Psoas muscle (tissue), 8 donors: Measurements from ENCODE around the gene DNHD1. TPM values are rescaled to one million over a fixed set of nuclear protein-coding genes. Genes with fewer than 3 reads are reported as not detected.

Experiments
- ATAC-seq, 4 donors: fragments of 200-7000 bp; cut with Tn5 transposase; one replicate each; pipeline ENCODE4 v1.9.1; 2020; ENCODE audit warnings: moderate library complexity in 3 of 4, mild to moderate bottlenecking in 2 of 4
- DNase-seq, 2 donors: peaks; one replicate each; pipeline ENCODE4 v3.0.0-alpha.2; 2020
- H3K27ac ChIP-seq: fragments of 200-600 bp; one replicate; pipeline ENCODE4 v1.8.0; 2022
- H3K27me3 ChIP-seq, 3 donors: fragments of 200-600 bp in 1 of 3; one replicate each; pipeline versions ENCODE4 v1.6.1 to v1.8.0; 2013 to 2022; ENCODE audit warnings: low read length in 2 of 3, mild to moderate bottlenecking in 2 of 3, moderate library complexity in 1 of 3; ENCODE audit not compliant: insufficient read depth in 3 of 3
- H3K36me3 ChIP-seq, 2 donors: fragments of 200-600 bp in 1 of 2; one replicate each; pipeline versions ENCODE4 v1.6.1 to v1.8.0; 2013 to 2022; ENCODE audit warnings: low read depth in 1 of 2, mild to moderate bottlenecking in 1 of 2, moderate library complexity in 1 of 2; ENCODE audit not compliant: insufficient read depth in 1 of 2
- H3K4me1 ChIP-seq: fragments of 200-600 bp; one replicate; pipeline ENCODE4 v1.8.0; 2022
- H3K4me3 ChIP-seq: fragments of 200-600 bp; one replicate; pipeline ENCODE4 v1.8.0; 2022; ENCODE audit warnings: mild to moderate bottlenecking
- H3K9me3 ChIP-seq: fragments of 200-600 bp; one replicate; pipeline ENCODE4 v1.8.0; 2022
- WGBS, 3 donors: extraction: QIAGEN DNeasy Blood & Tissue Kit; methylation state at CpG; one replicate each; pipeline versions ENCODE4 v1.1.6 to v1.1.7; 2013; 5-methylcytosine and 5-hydroxymethylcytosine counted together
- intact Hi-C, 2 donors: fragments of 100-400 bp; cut with DNase I; formaldehyde crosslinking; loops; one replicate each; pipeline versions ENCODE4 v1.11.0 to v1.14.2; 2022
- polyA plus RNA-seq, 3 donors: library from polyadenylated mRNA; stranded (reverse); fragments of 200-250 nt; gene quantifications; one replicate each; pipeline ENCODE4 v1.2.3, GENCODE V29; 2013
- total RNA-seq, 4 donors: library from RNA; stranded (reverse); fragmentation: NEBNext Ultra II Directional in 2 of 4; extraction: Animal tissue kit (Norgen Biotek cat#: 25700) in 2 of 4; gene quantifications; one replicate each; pipeline versions ENCODE4 v1.2.1 to v1.2.4, GENCODE V29; 2021 to 2023
- TF ChIP-seq, protein P1 (sequence below): fragments of 200-600 bp; IDR thresholded peaks from one replicate; pipeline ENCODE4 v1.8.0; 2022; ENCODE audit warnings: antibody characterized with exemption
- donor health status: healthy with polysubstance abuse.
- donor health status: DM: no; HTN: no; CAD: no; lungs with moderate emphysema.
- donor health status: Bipolar disorder and iron deficiency.
- donor health status: healthy.
- donor health status: DM: yes; HTN: yes; CAD: no.
- donor health status: DM: no; HTN: no; CAD: no.
- donor health status: DM: no; HTN: no; CAD: no.
- donor health status: DM: yes; HTN: yes; CAD: no.

Gene DNHD1
- total and polyA plus RNA-seq, 7 donors: 2.0 to 9.0 (median 3.4) TPM

DNA sequence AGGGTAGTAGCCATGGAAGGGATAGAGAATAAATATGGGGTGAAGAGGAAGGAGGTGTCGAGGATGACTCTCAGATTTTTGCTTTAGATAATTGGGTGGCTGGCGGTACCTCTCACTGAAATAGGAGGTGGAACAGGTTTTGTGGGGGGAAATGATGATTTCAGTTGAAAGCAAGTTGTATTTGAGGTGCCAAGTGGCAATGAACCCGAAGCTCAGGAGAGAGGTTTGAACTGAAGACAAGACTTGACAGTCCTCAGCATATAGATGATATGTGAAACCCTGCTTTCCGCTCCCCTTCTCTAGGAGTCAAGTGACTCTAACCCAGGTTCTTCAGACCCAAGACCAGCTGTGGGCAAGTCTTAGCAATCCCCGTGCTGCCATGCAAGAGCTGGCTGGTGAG, 72.6 kb downstream of the DNHD1 start:
- H3K36me3 ChIP-seq: peaks cover 0 to 3% of the 10 kb centered on the region in 2 donors
- H3K27ac ChIP-seq: no peak overlapping the region
- ATAC-seq (no peak), DNase-seq (no peak)
- TF ChIP-seq, protein P1, sequence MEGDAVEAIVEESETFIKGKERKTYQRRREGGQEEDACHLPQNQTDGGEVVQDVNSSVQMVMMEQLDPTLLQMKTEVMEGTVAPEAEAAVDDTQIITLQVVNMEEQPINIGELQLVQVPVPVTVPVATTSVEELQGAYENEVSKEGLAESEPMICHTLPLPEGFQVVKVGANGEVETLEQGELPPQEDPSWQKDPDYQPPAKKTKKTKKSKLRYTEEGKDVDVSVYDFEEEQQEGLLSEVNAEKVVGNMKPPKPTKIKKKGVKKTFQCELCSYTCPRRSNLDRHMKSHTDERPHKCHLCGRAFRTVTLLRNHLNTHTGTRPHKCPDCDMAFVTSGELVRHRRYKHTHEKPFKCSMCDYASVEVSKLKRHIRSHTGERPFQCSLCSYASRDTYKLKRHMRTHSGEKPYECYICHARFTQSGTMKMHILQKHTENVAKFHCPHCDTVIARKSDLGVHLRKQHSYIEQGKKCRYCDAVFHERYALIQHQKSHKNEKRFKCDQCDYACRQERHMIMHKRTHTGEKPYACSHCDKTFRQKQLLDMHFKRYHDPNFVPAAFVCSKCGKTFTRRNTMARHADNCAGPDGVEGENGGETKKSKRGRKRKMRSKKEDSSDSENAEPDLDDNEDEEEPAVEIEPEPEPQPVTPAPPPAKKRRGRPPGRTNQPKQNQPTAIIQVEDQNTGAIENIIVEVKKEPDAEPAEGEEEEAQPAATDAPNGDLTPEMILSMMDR: no peak
- intact Hi-C loops: no loop called here
- no peak overlapping the region for H3K4me3 ChIP-seq
- WGBS, 3 donors: 86 to 95% (median 87%) methylated on average over 5 of the region's 5 CpGs
- no peaks in the 10 kb centered on the region for H3K9me3 ChIP-seq
- H3K27me3 ChIP-seq: no peaks in the 10 kb centered on the region
- H3K4me1 ChIP-seq: peaks cover 21% of the 10 kb centered on the region

DNA sequence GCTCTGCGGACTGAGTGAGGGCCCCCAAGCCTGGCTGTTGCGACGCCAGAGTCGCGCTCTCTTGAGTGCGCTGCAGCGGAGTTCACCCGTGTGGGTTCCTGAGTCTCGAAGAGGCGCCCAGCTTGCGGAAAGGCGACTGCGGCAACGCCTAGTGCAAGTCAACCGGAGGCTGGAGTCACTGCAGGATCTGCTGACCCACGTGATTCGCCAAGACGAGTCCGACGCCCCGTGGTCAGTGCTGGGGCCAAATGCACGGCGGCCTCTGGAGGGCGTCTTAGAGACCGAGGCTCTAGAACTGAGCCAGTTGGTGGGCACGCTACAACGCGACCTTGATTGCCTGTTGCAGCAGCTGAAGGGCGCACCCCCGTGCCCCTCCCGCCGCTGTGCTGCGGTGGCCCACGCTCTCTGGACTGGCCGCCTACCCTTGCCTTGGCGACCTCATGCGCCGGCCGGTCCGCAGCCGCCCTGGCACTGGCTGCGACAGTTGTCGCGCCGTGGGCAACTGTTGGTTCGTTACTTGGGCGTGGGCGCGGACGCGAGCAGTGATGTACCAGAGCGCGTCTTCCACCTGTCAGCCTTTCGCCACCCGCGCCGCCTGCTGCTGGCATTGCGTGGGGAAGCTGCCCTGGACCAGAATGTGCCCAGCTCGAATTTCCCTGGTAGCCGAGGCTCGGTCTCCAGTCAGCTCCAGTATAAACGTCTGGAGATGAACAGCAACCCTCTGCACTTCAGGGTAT, 73.8 kb downstream of the DNHD1 start:
- H3K4me3 ChIP-seq: peak overlapping the region; percentile 25
- TF ChIP-seq, protein P1: no peak
- WGBS, 3 donors: 52 to 74% (median 61%) methylated on average over 58 to 62 of the region's 62 CpGs
- no peaks in the 10 kb centered on the region for H3K9me3 ChIP-seq
- H3K27ac ChIP-seq: peak overlapping the region; percentile 71
- ATAC-seq: peak; percentile 78 to 89 (median 85)
- H3K27me3 ChIP-seq: no peaks in the 10 kb centered on the region
- peaks cover 21% of the 10 kb centered on the region for H3K4me1 ChIP-seq
- DNase-seq: peak; percentile 74 to 90
- H3K36me3 ChIP-seq: no peaks in the 10 kb centered on the region
- intact Hi-C loops: no loop called here

DNA sequence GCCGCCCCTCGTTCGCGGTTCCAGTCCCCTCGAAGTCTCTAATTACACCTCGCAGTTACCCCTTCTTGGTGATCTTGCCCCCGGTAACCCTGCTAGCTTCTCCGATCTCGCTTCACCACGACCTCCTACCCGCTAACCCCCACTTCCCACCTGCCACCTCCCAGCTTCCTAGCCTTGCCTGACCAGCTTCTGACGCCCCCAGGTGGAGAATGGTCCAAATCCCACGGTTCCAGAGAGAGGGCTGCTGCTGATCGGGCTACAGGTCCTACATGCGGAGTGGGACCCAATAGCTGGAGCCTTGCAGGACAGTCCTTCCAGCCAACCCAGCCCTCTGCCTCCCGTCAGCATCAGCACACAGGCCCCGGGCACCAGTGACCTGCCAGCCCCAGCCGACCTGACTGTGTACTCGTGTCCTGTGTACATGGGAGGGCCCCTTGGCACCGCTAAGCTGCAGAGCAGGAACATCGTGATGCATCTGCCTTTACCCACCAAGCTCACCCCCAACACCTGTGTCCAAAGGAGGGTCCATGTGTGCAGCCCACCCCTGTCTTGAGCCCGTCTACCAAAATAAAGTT, 74.4 kb downstream of the DNHD1 start:
- 69 to 77% (median 74%) methylated on average over 22 of the region's 22 CpGs for WGBS, 3 donors
- intact Hi-C loops: no loop called here
- peak in 3 of 4 donors; percentile 6 to 12 (median 7) for ATAC-seq
- H3K27me3 ChIP-seq: no peaks in the 10 kb centered on the region
- TF ChIP-seq, protein P1: no peak
- H3K27ac ChIP-seq: peak overlapping the region; percentile 71
- H3K4me1 ChIP-seq: peaks cover 21% of the 10 kb centered on the region
- no peak for DNase-seq
- H3K36me3 ChIP-seq: no peaks in the 10 kb centered on the region
- H3K9me3 ChIP-seq: no peaks in the 10 kb centered on the region
- H3K4me3 ChIP-seq: peak overlapping the region; percentile 25

DNA sequence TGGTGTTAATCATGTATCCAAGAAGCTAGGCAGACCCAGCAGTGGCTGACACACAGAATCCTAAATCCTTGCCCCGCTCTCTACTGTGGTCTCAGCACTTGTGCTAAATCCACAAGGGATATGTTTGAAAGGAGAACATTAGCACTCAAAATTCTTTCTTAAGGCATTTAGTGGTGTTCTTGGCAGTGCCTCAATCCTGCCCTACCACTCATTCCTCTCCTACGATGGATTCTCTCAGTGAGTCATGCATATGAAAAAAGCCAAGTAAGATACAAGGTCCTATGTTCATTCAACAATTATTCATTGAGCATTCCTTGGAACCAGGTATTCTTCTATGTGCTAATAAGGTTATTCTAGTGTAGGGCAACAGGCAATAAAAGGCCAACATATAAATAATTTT, 75.1 kb downstream of the DNHD1 start:
- Histone ChIP-seq H3K27ac (no peak overlapping the region), H3K36me3 (no peaks in the 10 kb centered on the region), H3K9me3 (no peaks in the 10 kb centered on the region), H3K27me3 (no peaks in the 10 kb centered on the region), H3K4me3 (no peak overlapping the region), H3K4me1 (peaks cover 23% of the 10 kb centered on the region)
- ATAC-seq (no peak), DNase-seq (no peak)
- TF ChIP-seq, protein P1: no peak
- WGBS, 3 donors: 59 to 76% (median 61%) methylated on average over 2 of the region's 2 CpGs
- intact Hi-C loops: no loop called here
